Glutamatergic neuron (in vitro differentiated cells): Measurements from ENCODE around the gene CNR1. TPM values are rescaled to one million over a fixed set of nuclear protein-coding genes. Genes with fewer than 3 reads are reported as not detected.
"Not testable (repeated sequence)": the region's sequence is repeated elsewhere in the genome, so short reads cannot be mapped to it uniquely, and the experiment has no call there.

Experiments used
- DNase-seq: peaks from one replicate; pipeline ENCODE4 v3.0.0; 2022
- H3K27ac Mint-ChIP-seq: one replicate; pipeline ENCODE4 v1.8.0; 2020; ENCODE audit warnings: mild to moderate bottlenecking, mixed read lengths, inconsistent platforms; ENCODE audit not compliant: unreplicated experiment
- H3K27me3 Mint-ChIP-seq: one replicate; pipeline ENCODE4 v1.8.0; 2020; ENCODE audit warnings: mild to moderate bottlenecking, moderate library complexity, mixed read lengths, inconsistent platforms; ENCODE audit not compliant: unreplicated experiment
- H3K36me3 Mint-ChIP-seq: one replicate; pipeline ENCODE4 v1.8.0; 2020; ENCODE audit warnings: mild to moderate bottlenecking, mixed read lengths, inconsistent platforms; ENCODE audit not compliant: unreplicated experiment
- H3K4me1 Mint-ChIP-seq: one replicate; pipeline ENCODE4 v1.8.0; 2020; ENCODE audit warnings: mild to moderate bottlenecking, low read depth, mixed read lengths, inconsistent platforms; ENCODE audit not compliant: unreplicated experiment
- H3K4me3 Mint-ChIP-seq: one replicate; pipeline ENCODE4 v1.8.0; 2020; ENCODE audit warnings: mild to moderate bottlenecking, mixed read lengths, inconsistent platforms; ENCODE audit not compliant: unreplicated experiment
- H3K9me3 Mint-ChIP-seq: one replicate; pipeline ENCODE4 v1.8.0; 2020; ENCODE audit warnings: mild to moderate bottlenecking, moderate library complexity, mixed read lengths, inconsistent platforms; ENCODE audit not compliant: unreplicated experiment
- long read RNA-seq: library from polyadenylated mRNA; unstranded; transcript quantifications from one replicate; pipeline ENCODE4 v2.0.0, GENCODE V29; 2020; ENCODE audit not compliant: unreplicated experiment
- total RNA-seq: library from RNA; stranded (reverse); fragmentation: NEBNext Ultra II Directional; extraction: Animal tissue kit (Norgen Biotek cat#: 25700); gene quantifications from one replicate; pipeline ENCODE4 v1.2.1, GENCODE V29; 2021; ENCODE audit not compliant: unreplicated experiment
- TF ChIP-seq, protein P1 (sequence below): fragments of 200-600 bp; sonication (generic); IDR thresholded peaks from one replicate; pipeline ENCODE4 v1.5.0; 2021; ENCODE audit not compliant: partially characterized antibody, unreplicated experiment

CNR1 gene
- 143 TPM for total RNA-seq
- long read RNA-seq, full-length matches to known transcripts, result 4 of 13 reads
- long read RNA-seq, partial matches to known transcripts, result 0 of 13 reads
- long read RNA-seq, other reads (novel, unspliced or antisense), result 9 of 13 reads

DNA sequence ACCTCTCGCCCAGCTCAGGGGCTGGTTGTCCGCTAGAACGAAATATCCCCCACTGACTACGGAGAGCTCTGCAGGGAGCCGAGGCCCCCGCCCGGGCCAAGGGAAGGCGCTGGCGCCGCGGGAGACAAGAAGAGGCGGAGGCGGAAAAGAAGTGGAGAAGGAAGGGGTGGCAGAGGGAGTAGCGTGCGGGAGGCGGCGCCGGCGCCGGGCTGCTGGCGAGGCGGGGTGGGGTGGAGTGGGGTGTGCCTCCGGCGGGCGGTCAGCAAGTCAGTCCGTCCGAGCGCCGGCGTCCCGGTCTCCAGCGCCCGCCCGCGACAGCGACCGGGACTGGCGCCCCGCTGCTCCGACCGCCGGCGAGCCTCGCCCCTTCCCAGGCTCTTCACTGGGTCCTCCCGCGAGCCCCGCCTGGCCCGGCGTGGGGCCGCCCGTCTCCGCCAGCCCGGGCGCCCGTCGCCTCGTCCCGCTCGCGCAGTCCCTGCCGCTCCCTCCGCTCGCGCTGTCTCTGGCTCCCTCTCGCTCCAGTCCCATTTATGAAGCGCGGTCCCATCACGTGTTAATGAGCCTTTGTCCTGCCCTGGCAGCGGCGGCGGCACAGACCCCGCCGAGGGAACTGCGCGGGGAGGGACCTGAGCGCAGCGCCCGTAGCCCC is at the start of gene CNR1:
CNR1 (minus strand) TSS at position 504 of the 649 bp plus-strand sequence. CDS start 21,073 bp downstream, outside the sequence.
- peak within 1 kb of the TSS; percentile 99 for H3K27ac Mint-ChIP-seq

DNA sequence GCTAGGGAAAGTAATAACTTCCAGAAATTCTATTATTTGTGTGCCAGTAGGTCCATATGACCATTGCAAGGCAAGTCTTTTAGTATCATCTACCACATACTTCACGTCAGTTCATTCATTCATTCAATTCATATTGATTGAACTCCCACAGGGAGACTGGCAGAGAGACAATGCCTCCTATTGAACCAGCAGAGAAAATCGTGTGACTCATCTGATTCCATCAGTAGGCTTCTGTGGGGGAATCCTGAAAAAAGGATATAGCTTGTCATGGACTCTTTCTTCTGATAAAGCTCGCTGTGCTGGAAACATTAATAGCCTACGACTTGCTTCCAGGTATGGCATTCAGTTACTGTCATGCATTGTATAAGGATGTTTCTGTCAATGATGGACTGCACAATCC is 45.3 kb upstream of the CNR1 start:
- Mint-ChIP-seq H3K27ac (no peak overlapping the region), H3K27me3 (peaks cover 2% of the 10 kb centered on the region), H3K4me1 (peaks cover 4% of the 10 kb centered on the region), H3K36me3 (no peaks in the 10 kb centered on the region), H3K4me3 (no peak overlapping the region), H3K9me3 (no peaks in the 10 kb centered on the region)
- no peak for DNase-seq
- TF ChIP-seq, protein P1, sequence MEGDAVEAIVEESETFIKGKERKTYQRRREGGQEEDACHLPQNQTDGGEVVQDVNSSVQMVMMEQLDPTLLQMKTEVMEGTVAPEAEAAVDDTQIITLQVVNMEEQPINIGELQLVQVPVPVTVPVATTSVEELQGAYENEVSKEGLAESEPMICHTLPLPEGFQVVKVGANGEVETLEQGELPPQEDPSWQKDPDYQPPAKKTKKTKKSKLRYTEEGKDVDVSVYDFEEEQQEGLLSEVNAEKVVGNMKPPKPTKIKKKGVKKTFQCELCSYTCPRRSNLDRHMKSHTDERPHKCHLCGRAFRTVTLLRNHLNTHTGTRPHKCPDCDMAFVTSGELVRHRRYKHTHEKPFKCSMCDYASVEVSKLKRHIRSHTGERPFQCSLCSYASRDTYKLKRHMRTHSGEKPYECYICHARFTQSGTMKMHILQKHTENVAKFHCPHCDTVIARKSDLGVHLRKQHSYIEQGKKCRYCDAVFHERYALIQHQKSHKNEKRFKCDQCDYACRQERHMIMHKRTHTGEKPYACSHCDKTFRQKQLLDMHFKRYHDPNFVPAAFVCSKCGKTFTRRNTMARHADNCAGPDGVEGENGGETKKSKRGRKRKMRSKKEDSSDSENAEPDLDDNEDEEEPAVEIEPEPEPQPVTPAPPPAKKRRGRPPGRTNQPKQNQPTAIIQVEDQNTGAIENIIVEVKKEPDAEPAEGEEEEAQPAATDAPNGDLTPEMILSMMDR, result no peak

More for the DNA sequence above, at the start of gene CNR1:
- Mint-ChIP-seq H3K4me1 (peaks cover 29% of the 10 kb centered on the region), H3K9me3 (peaks cover 20% of the 10 kb centered on the region), H3K4me3 (peak within 1 kb of the TSS; percentile 100), H3K27me3 (peaks cover 17% of the 10 kb centered on the region), H3K36me3 (peaks cover 7% of the 10 kb centered on the region)
- TF ChIP-seq, protein P1, result no peak
- DNase-seq, result peak; percentile 83

DNA sequence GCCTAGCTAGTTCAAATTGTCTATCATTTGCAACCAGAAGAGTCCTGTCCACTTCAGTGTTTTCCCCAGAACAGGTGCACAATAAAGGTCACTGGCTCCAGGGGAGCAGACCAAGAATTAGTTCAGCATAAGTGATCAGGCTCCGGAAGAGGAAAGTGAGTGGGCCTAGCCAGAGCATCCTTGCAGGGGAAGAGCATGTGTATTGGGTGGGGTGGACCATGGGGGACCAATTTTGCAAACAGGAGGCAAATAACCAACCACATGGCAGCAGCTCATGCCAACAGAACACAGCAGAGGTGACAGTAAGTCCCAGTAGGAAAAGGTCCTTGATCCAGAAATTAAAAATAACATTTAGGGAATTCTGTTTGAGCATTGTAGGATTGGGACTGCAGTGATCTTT is 43.2 kb upstream of the CNR1 start:
- H3K4me3 Mint-ChIP-seq, result no peak overlapping the region
- no peak for DNase-seq

DNA sequence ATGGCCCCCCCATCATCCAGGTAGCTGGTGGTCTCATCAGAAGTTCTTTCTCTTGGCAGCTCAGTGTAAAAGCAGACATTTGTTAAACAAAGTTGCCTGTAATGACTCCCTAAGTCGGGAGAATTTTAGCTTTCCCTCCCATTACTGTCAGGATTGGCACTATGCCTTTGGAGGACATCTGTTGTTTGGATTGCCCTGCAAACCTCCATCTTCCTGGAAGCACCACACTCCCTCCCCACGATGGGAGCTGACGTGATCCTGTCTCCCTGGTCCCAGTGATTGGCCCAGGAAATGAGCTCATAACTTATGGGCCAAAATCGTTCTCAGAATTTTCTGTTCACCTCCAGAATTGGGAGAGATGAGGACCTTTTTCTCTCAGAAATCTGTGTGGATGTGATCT is 42.6 kb upstream of the CNR1 start:
- Mint-ChIP-seq H3K27me3 (peaks cover 2% of the 10 kb centered on the region), H3K27ac (no peak overlapping the region), H3K4me1 (no peaks in the 10 kb centered on the region), H3K4me3 (no peak overlapping the region), H3K36me3 (peaks cover 16% of the 10 kb centered on the region), H3K9me3 (no peaks in the 10 kb centered on the region)
- TF ChIP-seq, protein P1, result no peak
- DNase-seq, result no peak

More for the DNA sequence above, 43.2 kb upstream of the CNR1 start:
- peaks cover under 1% of the 10 kb centered on the region for H3K4me1 Mint-ChIP-seq
- no peaks in the 10 kb centered on the region for H3K9me3 Mint-ChIP-seq
- TF ChIP-seq, protein P1, result no peak
- peaks cover 11% of the 10 kb centered on the region for H3K36me3 Mint-ChIP-seq
- no peak overlapping the region for H3K27ac Mint-ChIP-seq
- peaks cover 2% of the 10 kb centered on the region for H3K27me3 Mint-ChIP-seq

DNA sequence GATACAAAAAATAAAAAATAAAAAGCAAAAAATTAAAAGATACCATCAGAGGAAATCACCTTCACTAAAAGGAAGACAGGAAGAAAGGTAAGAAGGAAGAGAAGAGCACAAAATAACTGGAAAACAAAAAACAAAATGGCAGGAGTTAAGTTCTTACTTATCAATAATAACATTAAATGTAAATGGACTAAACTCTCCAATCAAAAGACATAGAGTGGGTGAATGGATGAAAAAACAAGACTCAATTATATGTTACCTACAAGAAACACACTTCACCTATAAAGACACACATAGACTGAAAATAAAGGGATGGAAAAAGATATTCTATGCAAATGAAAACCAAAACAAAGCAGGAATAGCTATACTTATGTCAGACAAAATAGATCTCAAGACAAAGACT is 35.6 kb upstream of the CNR1 start:
- peaks cover 22% of the 10 kb centered on the region for H3K36me3 Mint-ChIP-seq
- DNase-seq, H3K4me1 Mint-ChIP-seq, H3K4me3 Mint-ChIP-seq, H3K27me3 Mint-ChIP-seq, H3K9me3 Mint-ChIP-seq, H3K27ac Mint-ChIP-seq: not testable (repeated sequence)
